ENCODE measurements around the gene APOL1. TPM values are rescaled to one million over a fixed set of nuclear protein-coding genes. Genes with fewer than 3 reads are reported as not detected.
"Not testable (repeated sequence)": the region's sequence is repeated elsewhere in the genome, so short reads cannot be mapped to it uniquely, and the experiment has no call there.

APOL1 gene
- polyA plus RNA-seq, 1 experiment = 1.9 TPM

GRCh38 chr22:36244522-36245391, 8.2 kb upstream of the APOL1 start:
- ChIA-PET CTCF (interaction anchor here (0.9 to 2.5 kb wide), 2 partner anchors 9 to 42 kb away, joined by 3 to 10 read pairs; partner anchors contain the start of gene APOL1), POLR2A (no interaction called here)
- Histone ChIP-seq H3K36me3 (ENCODE audit: control insufficient read depth, insufficient read depth, low read length) (no peaks in the 10 kb centered on the region), H3K4me3 (ENCODE audit: low read depth, low read length) (no peak overlapping the region), H3K27me3 (ENCODE audit: control insufficient read depth, insufficient read depth, low read length) (no peaks in the 10 kb centered on the region)
- TF ChIP-seq CTCF (IDR thresholded peaks at IDR 0.05; ENCODE audit: insufficient read depth, low read depth, low read length) = no peak
- DNase-seq (ENCODE audit: low read depth) = peak; percentile 19

- Histone ChIP-seq H3K36me3 (ENCODE audit: control insufficient read depth, insufficient read depth, low read length) (no peaks in the 10 kb centered on the region), H3K4me3 (ENCODE audit: low read depth, low read length) (no peak overlapping the region), H3K27me3 (ENCODE audit: control insufficient read depth, insufficient read depth, low read length) (no peaks in the 10 kb centered on the region)
- POLR2A ChIA-PET = no interaction called here
- no peak for TF ChIP-seq CTCF (IDR thresholded peaks at IDR 0.05; ENCODE audit: insufficient read depth, low read depth, low read length)
- CTCF ChIA-PET = no interaction called here
- DNase-seq (ENCODE audit: low read depth) = no peak
Measured at GRCh38 chr22:36245805-36246356, 7.1 kb upstream of the APOL1 start.

GRCh38 chr22:36246718-36247117, 6.2 kb upstream of the APOL1 start:
- ChIA-PET CTCF (no interaction called here), POLR2A (no interaction called here)
- DNase-seq (ENCODE audit: low read depth) = no peak
- Histone ChIP-seq H3K36me3 (ENCODE audit: control insufficient read depth, insufficient read depth, low read length) (no peaks in the 10 kb centered on the region), H3K4me3 (ENCODE audit: low read depth, low read length) (no peak overlapping the region), H3K27me3 (ENCODE audit: control insufficient read depth, insufficient read depth, low read length) (no peaks in the 10 kb centered on the region)
- TF ChIP-seq CTCF (IDR thresholded peaks at IDR 0.05; ENCODE audit: insufficient read depth, low read depth, low read length) = no peak

GRCh38 chr22:36247955-36248354, 5.0 kb upstream of the APOL1 start:
- ChIA-PET CTCF (interaction anchor here (2.2 kb wide), 1 partner anchor 30 kb away, joined by 5 read pairs; no protein-coding TSS in a partner anchor), POLR2A (no interaction called here)
- Histone ChIP-seq H3K4me3 (ENCODE audit: low read depth, low read length) (no peak overlapping the region), H3K27me3 (ENCODE audit: control insufficient read depth, insufficient read depth, low read length) (0 out of 2 replicates have a peak, but pooled peaks cover 1% of the 10 kb centered on the region), H3K36me3 (ENCODE audit: control insufficient read depth, insufficient read depth, low read length) (no peaks in the 10 kb centered on the region)
- no peak for TF ChIP-seq CTCF (IDR thresholded peaks at IDR 0.05; ENCODE audit: insufficient read depth, low read depth, low read length)
- DNase-seq (ENCODE audit: low read depth) = no peak

- 0 out of 2 replicates have a peak, but pooled peaks cover 1% of the 10 kb centered on the region for H3K27me3 ChIP-seq (ENCODE audit: control insufficient read depth, insufficient read depth, low read length)
- ChIA-PET CTCF (interaction anchor here (0.6 to 2.2 kb wide), 4 partner anchors 9 to 112 kb away, joined by 3 to 5 read pairs (median 4); no protein-coding TSS in a partner anchor), POLR2A (no interaction called here)
- DNase-seq (ENCODE audit: low read depth) = no peak
- H3K36me3 ChIP-seq (ENCODE audit: control insufficient read depth, insufficient read depth, low read length) = no peaks in the 10 kb centered on the region
- H3K4me3 ChIP-seq (ENCODE audit: low read depth, low read length) = no peak overlapping the region
- no peak for TF ChIP-seq CTCF (IDR thresholded peaks at IDR 0.05; ENCODE audit: insufficient read depth, low read depth, low read length)
Measured at GRCh38 chr22:36249160-36249559, 3.8 kb upstream of the APOL1 start.

- CTCF ChIA-PET = interaction anchor here (2.0 kb wide), 1 partner anchor 8 kb away, joined by 4 read pairs; no protein-coding TSS in a partner anchor
- H3K4me3 ChIP-seq (ENCODE audit: low read depth, low read length); H3K27me3 ChIP-seq (ENCODE audit: control insufficient read depth, insufficient read depth, low read length); H3K36me3 ChIP-seq (ENCODE audit: control insufficient read depth, insufficient read depth, low read length); DNase-seq (ENCODE audit: low read depth); POLR2A ChIA-PET: not testable (repeated sequence)
Measured at GRCh38 chr22:36250292-36250960, 2.5 kb upstream of the APOL1 start.

- H3K36me3 ChIP-seq (ENCODE audit: control insufficient read depth, insufficient read depth, low read length); DNase-seq (ENCODE audit: low read depth); H3K4me3 ChIP-seq (ENCODE audit: low read depth, low read length); POLR2A ChIA-PET; H3K27me3 ChIP-seq (ENCODE audit: control insufficient read depth, insufficient read depth, low read length): not testable (repeated sequence)
- CTCF ChIA-PET = interaction anchor here (0.5 to 3.5 kb wide), 3 partner anchors 9 to 55 kb away, joined by 3 to 10 read pairs (median 3); no protein-coding TSS in a partner anchor
Measured at GRCh38 chr22:36251979-36252608, 839 bp upstream of the APOL1 start.

All from BJ (cell line).